GM21723 (cell line): ENCODE measurements around the gene KRT4.
"Not testable (repeated sequence)": the region's sequence is repeated elsewhere in the genome, so short reads cannot be mapped to it uniquely, and the experiment has no call there.

Experiments
- ATAC-seq: cut with Tn5 transposase; IDR thresholded peaks from one replicate; pipeline ENCODE4 v1.9.1; 2021; ENCODE audit warnings: mild to moderate bottlenecking, moderate library complexity; ENCODE audit not compliant: unreplicated experiment

The KRT4 gene

DNA sequence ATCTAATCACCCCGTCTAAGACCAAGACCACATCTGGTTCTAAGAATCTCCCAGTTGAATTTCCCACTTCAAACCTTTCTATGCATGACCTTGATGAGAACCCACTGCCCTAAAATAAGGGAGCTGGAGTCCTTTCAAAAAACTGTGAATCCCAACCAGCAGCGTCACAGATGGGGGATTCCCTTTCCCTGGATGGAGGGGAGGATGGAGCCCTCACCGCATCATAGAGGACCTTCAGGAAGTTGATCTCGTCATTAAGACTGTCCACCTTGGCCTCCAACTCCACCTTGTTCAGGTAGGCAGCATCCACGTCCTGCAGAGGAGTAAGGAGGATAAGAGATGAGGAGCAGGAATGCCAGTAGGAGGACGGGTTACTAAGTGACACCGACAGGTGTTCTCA lies 4.8 kb downstream of the KRT4 start:
- no peak for ATAC-seq

DNA sequence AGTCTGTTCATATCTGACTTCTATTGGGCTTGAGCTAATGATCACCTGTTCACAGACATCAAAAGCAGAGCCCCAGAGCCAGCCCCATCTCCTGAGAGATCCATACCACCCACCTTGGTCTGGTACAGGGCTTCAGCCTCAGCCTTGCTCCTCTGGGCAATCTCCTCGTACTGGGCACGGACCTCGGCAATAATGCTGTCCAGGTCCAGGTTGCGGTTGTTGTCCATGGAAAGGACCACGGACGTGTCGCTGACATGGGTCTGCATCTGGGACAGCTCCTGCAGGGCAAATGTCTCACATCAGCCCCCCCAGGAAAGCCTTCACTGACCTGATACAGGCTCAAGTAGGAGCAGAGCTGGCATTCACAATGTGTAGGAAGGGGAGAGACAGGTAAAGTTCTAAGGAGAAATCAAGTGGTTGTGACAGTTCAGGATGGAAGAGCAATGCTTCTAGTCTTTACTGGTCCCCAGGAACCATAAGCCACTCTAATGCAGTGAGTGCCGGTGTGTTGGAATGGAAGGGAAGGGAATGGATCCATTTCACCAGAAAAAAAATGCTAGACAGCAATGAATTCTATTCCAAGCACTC lies 5.2 kb downstream of the KRT4 start:
- no peak for ATAC-seq

- no peak for ATAC-seq
Observed at GRCh38 chr12:52807544-52808470, 6.1 kb downstream of the KRT4 start.

GRCh38 chr12:52806821-52807543 lies 6.9 kb downstream of the KRT4 start:
- ATAC-seq = no peak

GRCh38 chr12:52806169-52806811 lies 7.6 kb downstream of the KRT4 start:
- ATAC-seq = no peak

DNA sequence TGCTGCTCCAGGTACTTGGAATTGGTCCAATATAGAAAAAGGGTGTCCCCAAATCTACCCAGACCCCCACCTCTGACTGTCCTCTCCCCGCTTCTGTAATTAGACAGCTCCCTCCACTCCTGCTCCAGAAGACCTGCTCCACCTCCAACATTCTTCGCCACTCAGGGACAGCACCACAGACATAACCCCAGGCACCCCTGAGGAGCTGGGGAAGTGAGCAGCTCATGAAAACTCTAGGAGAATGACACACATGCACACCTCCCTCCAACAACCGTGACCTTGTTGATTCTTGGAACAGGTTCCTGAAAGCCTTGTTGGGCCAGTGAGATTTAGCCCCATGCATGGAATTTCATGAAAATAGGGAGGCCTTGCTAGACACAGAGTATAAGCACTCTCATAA lies 8.2 kb downstream of the KRT4 start:
- no peak for ATAC-seq

- no peak for ATAC-seq
Observed at GRCh38 chr12:52805000-52805399, 8.9 kb downstream of the KRT4 start.

GRCh38 chr12:52802442-52802841 lies 11.5 kb downstream of the KRT4 start:
- no peak for ATAC-seq

GRCh38 chr12:52801773-52802172 lies 12.1 kb downstream of the KRT4 start:
- no peak for ATAC-seq

DNA sequence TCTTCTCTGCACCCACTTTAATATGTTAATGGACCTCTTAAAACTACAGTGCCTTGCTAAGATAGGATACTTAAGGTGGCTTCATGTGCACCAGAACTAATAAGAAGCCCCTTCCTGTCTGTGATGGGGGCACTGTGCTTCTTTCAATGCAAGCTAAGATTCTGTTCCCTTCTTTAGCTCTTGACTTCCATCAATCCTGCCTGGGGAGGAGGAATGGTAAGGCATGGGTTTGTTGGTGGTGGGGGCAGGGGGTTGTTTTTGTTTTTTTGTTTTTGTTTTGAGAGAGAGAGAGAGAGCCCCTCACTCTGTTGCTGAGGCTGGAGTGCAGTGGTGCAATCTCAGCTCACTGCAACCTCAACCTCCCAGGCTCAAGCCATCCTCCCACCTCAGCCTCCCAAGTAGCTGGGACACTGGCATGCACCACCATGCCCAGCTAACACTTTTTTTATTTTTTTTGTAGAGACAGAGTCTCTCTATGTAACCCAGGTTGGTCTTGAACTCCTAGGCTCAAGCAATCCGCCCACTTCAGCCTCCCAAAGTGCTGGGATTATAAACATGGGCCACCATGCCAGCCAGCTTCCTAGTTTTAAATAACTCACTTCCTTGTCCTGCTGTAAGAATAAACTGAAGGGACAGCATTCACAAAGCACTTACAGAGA lies 13.5 kb downstream of the KRT4 start:
- ATAC-seq = no peak

GRCh38 chr12:52799505-52800211 lies 14.3 kb downstream of the KRT4 start:
- ATAC-seq = no peak

DNA sequence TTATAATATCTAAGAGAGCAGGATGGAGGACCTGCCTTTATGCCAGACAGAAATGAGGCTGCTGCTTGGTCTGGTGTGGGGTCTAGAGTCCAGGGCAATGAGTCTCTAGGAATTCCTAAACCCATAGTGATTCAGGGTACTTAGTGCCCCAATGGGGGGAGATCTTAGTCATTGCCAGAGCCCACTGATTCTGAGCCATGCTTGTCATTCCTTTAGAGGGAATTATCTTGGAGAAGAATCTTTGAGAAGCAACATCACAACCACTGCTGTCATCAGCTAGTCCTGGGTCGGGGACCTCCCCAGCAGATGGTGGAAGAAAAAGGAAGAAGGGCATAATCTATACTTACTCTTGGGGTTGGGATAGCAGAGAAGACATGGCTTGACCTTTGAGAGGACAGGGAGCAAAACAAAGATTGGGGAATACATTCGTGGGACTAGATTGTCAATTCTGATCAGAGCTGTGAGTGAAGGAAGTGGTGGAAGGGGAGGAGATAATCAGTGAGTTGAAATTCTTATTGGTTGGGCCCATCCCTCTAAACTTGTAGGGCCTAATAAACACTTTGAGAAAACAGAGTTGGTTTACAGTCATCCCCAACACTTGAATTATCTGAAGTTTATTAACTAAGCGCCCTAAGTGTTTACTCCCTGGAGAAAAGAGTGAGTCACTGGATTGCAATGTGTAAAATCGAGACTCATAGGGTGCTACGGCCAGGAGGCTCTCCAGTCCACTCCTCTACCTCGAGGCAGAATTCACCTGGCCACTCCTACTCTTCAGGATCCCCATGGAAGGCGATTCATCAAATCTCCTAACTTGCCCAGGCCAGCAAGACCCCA lies 15.0 kb downstream of the KRT4 start:
- ATAC-seq = no peak

GRCh38 chr12:52798003-52798670 lies 15.8 kb downstream of the KRT4 start:
- ATAC-seq = no peak

GRCh38 chr12:52797529-52797894 lies 16.4 kb downstream of the KRT4 start:
- no peak for ATAC-seq

DNA sequence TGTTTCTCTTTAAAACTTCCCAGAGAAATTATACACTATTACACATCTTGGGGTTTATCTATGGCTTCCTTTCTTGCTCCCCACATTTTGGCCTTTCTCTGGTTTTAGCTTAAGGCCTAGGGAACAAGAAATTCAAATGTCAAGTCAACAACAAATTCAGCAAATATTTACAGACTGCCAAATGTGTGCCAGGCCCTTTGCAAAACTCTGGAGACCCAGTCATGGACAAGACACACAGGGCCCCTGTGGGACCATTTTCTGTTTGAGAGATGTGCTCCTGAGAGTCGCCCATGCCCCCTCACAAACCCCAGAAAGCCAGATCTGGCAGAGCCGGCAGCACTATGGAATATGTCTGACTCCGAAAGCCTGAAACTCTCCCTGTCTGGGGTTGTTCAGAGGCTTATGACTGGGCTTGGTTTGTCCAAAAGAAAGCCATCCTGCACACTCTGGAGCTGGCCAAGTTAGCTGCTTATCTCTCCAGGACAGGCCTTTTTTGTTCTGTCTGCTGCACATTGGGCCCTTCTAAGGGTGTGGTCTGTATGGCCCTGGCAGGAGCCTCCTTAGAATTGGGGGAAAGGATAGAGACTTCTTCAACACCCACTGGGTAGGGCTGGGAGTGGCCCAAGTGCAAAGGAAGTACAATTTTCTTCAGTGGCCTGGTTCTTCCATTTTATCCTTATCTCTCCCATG lies 16.9 kb downstream of the KRT4 start:
- ATAC-seq = no peak

- ATAC-seq = no peak
Observed at GRCh38 chr12:52796429-52796794, 17.5 kb downstream of the KRT4 start.

GRCh38 chr12:52795694-52796428 lies 18.1 kb downstream of the KRT4 start, which contains the start of gene KRT3:
KRT3 (minus strand) TSS chr12:52796117; CDS start chr12:52796042, 75 bp downstream.
- no peak for ATAC-seq

- ATAC-seq = not testable (repeated sequence)
Observed at GRCh38 chr12:52795332-52795674, 18.6 kb downstream of the KRT4 start.
